Right lobe of liver (tissue), 6 donors: ENCODE results near the gene FUOM. TPM values are rescaled to one million over a fixed set of nuclear protein-coding genes. Genes with fewer than 3 reads are reported as not detected.

ENCODE experiments used
- ATAC-seq, 4 donors: fragments of 200-7000 bp; cut with Tn5 transposase; one replicate each; pipeline ENCODE4 v1.9.1; 2020; ENCODE audit warnings: mild to moderate bottlenecking in 4 of 4, moderate library complexity in 4 of 4
- DNase-seq, 3 donors: peaks; one replicate each; pipeline ENCODE4 v3.0.0-alpha.2; 2020
- H3K27ac ChIP-seq, 3 donors: fragments of 200-600 bp; one replicate each; pipeline ENCODE4 v1.8.0; 2022
- H3K27me3 ChIP-seq, 2 donors: fragments of 200-600 bp; one replicate each; pipeline ENCODE4 v1.8.0; 2022
- H3K36me3 ChIP-seq, 4 donors: fragments of 200-600 bp; sonication (generic) in 1 of 4; one replicate each; pipeline versions ENCODE4 v1.5.1 to v1.8.0; 2017 to 2022; ENCODE audit warnings: control low read depth in 1 of 4
- H3K4me1 ChIP-seq, 4 donors: fragments of 200-600 bp; sonication (generic) in 1 of 4; one replicate each; pipeline versions ENCODE4 v1.5.1 to v1.8.0; 2017 to 2022; ENCODE audit warnings: control low read depth in 1 of 4
- H3K4me3 ChIP-seq, 3 donors: fragments of 200-600 bp; one replicate each; pipeline ENCODE4 v1.8.0; 2022
- H3K9me3 ChIP-seq, 4 donors: fragments of 200-600 bp; sonication (generic) in 1 of 4; one replicate each; pipeline versions ENCODE4 v1.5.1 to v1.8.0; 2017 to 2022; ENCODE audit warnings: control low read depth in 1 of 4
- POLR2A ChIP-seq: fragments of 450-650 bp; IDR thresholded peaks from one replicate; pipeline ENCODE4 v1.6.1; 2017; ENCODE audit warnings: antibody characterized with exemption, mild to moderate bottlenecking
- WGBS: methylation state at CpG from one replicate; pipeline ENCODE4 v1.1.6; 2018; ENCODE audit warnings: low coverage, low lambda C conversion rate; ENCODE audit not compliant: insufficient coverage; ENCODE audit errors: missing lambda C conversion rate; 5-methylcytosine and 5-hydroxymethylcytosine counted together
- intact Hi-C, 2 donors: fragments of 100-400 bp; cut with DNase I; formaldehyde crosslinking; loops; one replicate each; pipeline versions ENCODE4 v1.11.2 to v1.14.1; 2022
- total RNA-seq, 6 experiments: library from RNA; depleted of rRNA in 2 of 6; stranded (reverse); fragments of >200 nt in 2 of 6; fragmentation: NEBNext Ultra II Directional in 3 of 6; extraction: Animal tissue kit (Norgen Biotek cat#: 25700) in 3 of 6; gene quantifications; one replicate each; pipeline versions ENCODE4 v1.1.0 to v1.2.4, GENCODE V29; 2016 to 2023
- TF ChIP-seq, protein P1 (sequence below), 4 donors: fragments of 200-600 bp in 3 of 4; fragments of 450-650 bp in 1 of 4; IDR thresholded peaks; one replicate each; pipeline versions ENCODE4 v1.5.1 to v1.8.0; 2016 to 2022; ENCODE audit warnings: antibody characterized with exemption in 4 of 4, mild to moderate bottlenecking in 2 of 4
- donor health status: DM: no; HTN: yes; CAD: no.
- donor health status: DM: no; HTN: no; CAD: no.
- donor health status: DM: no; HTN: no; CAD: no.
- donor health status: DM: no; HTN: yes; CAD: no.
- donor health status: DM: no; HTN: yes; CAD: no.

FUOM gene
- total RNA-seq, 6 experiments from 2014 or later: 76.1 to 158 (median 124) TPM

DNA sequence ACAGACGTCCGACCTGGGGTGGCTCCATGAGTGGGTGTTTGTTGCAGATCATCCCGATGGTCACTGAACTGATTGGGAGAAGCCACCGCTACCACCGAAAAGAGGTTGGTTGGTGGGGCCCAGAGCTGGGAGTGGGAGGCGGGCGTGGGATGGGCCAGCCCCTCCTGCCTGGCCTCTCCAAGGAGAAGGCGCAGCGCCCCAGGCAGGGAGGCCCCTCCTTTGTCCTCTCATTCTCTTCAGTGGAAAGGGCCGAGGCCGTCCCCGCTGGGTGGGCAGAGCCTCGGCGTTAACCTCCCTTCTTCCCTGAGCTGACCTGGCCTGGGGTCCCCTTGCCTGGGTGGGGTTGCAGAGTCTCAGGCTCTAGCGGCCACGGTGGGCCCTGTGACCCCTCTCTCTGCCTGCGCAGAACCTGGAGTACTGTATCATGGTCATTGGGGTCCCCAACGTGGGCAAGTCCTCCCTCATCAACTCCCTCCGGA is 41.3 kb upstream of the FUOM start:
- Histone ChIP-seq H3K27me3 (no peaks in the 10 kb centered on the region), H3K9me3 (no peaks in the 10 kb centered on the region), H3K27ac (no peak overlapping the region), H3K4me3 (no peak overlapping the region), H3K4me1 (peaks cover 0 to 9% (median 4%) of the 10 kb centered on the region in 4 donors), H3K36me3 (peaks cover 0 to 37% (median 11%) of the 10 kb centered on the region in 4 donors)
- no CpG with 5 or more reads among the region's 19 CpGs for WGBS
- TF ChIP-seq, protein P1, sequence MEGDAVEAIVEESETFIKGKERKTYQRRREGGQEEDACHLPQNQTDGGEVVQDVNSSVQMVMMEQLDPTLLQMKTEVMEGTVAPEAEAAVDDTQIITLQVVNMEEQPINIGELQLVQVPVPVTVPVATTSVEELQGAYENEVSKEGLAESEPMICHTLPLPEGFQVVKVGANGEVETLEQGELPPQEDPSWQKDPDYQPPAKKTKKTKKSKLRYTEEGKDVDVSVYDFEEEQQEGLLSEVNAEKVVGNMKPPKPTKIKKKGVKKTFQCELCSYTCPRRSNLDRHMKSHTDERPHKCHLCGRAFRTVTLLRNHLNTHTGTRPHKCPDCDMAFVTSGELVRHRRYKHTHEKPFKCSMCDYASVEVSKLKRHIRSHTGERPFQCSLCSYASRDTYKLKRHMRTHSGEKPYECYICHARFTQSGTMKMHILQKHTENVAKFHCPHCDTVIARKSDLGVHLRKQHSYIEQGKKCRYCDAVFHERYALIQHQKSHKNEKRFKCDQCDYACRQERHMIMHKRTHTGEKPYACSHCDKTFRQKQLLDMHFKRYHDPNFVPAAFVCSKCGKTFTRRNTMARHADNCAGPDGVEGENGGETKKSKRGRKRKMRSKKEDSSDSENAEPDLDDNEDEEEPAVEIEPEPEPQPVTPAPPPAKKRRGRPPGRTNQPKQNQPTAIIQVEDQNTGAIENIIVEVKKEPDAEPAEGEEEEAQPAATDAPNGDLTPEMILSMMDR (IDR thresholded peaks at IDR 0.05): no peak
- no peak for TF ChIP-seq POLR2A
- ATAC-seq: no peak
- DNase-seq: peak in 2 of 3 donors; percentile 18 to 40
- intact Hi-C loops: no loop called here

DNA sequence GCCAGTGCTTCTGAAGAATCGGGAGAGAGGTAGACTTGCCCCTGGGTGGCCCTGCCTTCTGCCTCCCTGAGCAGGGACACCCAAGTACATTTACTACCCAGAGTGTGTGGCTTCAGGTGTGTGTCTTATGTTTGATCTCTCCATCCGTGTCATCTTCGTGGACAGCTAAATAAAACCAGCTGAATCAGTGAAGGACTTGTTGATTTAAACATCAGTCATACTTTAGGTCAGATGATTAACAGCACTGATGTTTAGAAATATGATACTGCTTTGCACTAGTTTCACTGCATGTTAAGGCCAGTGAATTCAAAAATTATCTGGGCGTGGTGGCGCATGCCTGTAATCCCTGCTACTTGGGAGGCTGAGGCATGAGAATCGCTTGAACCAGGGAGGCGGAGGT is 40.1 kb upstream of the FUOM start:
- TF ChIP-seq, protein P1 (IDR thresholded peaks at IDR 0.05): no peak
- no peak for TF ChIP-seq POLR2A
- no peak overlapping the region for H3K27ac ChIP-seq
- peaks cover 0 to 14% (median 4%) of the 10 kb centered on the region in 4 donors for H3K4me1 ChIP-seq
- WGBS: 92% methylated on average over 7 of the region's 7 CpGs
- intact Hi-C loops: no loop called here
- no peak for ATAC-seq
- H3K4me3 ChIP-seq: no peak overlapping the region
- DNase-seq: peak in 1 of 3 donors; percentile 21
- peaks cover 0 to 34% (median 11%) of the 10 kb centered on the region in 4 donors for H3K36me3 ChIP-seq
- H3K27me3 ChIP-seq: no peaks in the 10 kb centered on the region
- no peaks in the 10 kb centered on the region for H3K9me3 ChIP-seq

DNA sequence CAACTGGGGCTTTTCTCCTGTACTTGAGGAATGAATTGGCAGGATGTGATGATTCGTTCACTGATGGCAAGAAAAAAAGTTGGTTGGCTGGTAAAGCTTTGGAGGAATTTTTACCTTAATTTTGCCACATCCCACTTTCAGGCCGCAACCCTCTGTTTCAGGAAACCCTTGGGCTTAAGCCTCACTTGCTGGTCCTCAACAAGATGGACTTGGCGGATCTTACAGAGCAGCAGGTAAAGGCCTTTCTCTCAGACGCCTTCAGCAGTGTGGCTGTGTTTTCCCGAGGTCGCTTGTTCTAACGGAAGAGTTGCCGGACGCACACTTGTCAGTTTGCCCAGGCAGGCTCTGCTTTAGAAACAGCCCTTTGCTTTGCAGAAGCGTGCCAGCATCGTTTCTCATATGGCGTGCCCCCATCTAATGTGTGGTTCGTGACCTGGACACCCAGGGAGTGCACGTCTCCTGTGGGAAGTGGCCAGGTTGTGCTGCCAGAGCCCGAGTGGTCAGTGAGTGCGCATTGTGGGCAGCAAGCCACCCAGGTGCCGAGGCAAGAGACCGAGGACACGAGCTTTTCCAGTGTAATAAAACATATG is 38.3 kb upstream of the FUOM start:
- 92% methylated on average over 17 of the region's 19 CpGs for WGBS

DNA sequence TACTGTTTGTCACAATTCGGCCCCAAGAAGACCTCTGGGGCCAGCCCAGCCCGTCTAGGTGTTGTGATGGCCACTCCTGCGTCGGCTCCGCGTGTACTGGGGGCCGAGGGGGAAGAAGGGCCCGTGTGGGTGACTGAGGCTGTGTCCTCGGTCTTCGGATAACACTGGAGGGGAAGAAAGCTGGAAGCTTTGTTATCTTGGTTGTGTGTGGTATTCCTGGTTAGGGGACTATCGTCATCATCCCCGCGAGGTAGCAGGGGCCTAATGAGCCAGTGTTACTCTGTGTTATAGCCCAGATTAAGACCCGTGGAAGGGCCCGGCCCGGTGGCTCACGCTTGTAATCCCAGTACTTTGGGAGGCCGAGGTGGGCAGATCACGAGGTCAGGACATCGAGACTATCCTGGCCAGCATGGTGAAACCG is 37.0 kb upstream of the FUOM start:
- ATAC-seq: no peak

More for the DNA sequence above, 38.3 kb upstream of the FUOM start:
- Histone ChIP-seq H3K36me3 (peaks cover 0 to 23% (median 7%) of the 10 kb centered on the region in 4 donors), H3K27me3 (no peaks in the 10 kb centered on the region), H3K9me3 (no peaks in the 10 kb centered on the region), H3K4me1 (peaks cover 0 to 14% (median 4%) of the 10 kb centered on the region in 4 donors), H3K4me3 (no peak overlapping the region), H3K27ac (no peak overlapping the region)
- no peak for TF ChIP-seq POLR2A
- TF ChIP-seq, protein P1 (IDR thresholded peaks at IDR 0.05): no peak
- intact Hi-C loops: no loop called here
- ATAC-seq: no peak
- peak in 2 of 3 donors; percentile 13 to 36 for DNase-seq

More for the DNA sequence above, 37.0 kb upstream of the FUOM start:
- Histone ChIP-seq H3K4me1 (peaks cover 0 to 14% (median 4%) of the 10 kb centered on the region in 4 donors), H3K9me3 (no peaks in the 10 kb centered on the region), H3K4me3 (peak overlapping the region; percentile 87 to 95 (median 88)), H3K27ac (peak overlapping the region; percentile 59 to 70 (median 67)), H3K27me3 (no peaks in the 10 kb centered on the region), H3K36me3 (peaks cover 0 to 22% (median 7%) of the 10 kb centered on the region in 4 donors)
- WGBS: 19% methylated on average over 9 of the region's 21 CpGs
- DNase-seq: peak in 2 of 3 donors; percentile 26 to 31
- intact Hi-C loops: no loop called here
- TF ChIP-seq, protein P1 (IDR thresholded peaks at IDR 0.05): no peak
- no peak for TF ChIP-seq POLR2A
